Caco-2 (cell line): ENCODE data around the gene DYRK1A. TPM values are rescaled to one million over a fixed set of nuclear protein-coding genes. Genes with fewer than 3 reads are reported as not detected.

ENCODE experiments used
- BruUV-seq: library from RNA; stranded (reverse); fragments of 400-500 nt; replicated peaks from 2 replicates; lab custom pipeline; 2021; lab: Mats Ljungman, UMichigan
- CTCF ChIA-PET: fragments of 300-600 bp; sonication (Branson Sonifier 250); formaldehyde crosslinking; loops from one replicate; lab custom pipeline; 2022; ENCODE audit warnings: antibody characterized with exemption; lab: Charles Lee
- POLR2A ChIA-PET: fragments of 300-600 bp; sonication (Branson Sonifier 250); formaldehyde crosslinking; loops from one replicate; lab custom pipeline; 2022; ENCODE audit warnings: antibody characterized with exemption; lab: Charles Lee
- DNase-seq, 2 experiments: peaks; one replicate each; pipeline versions ENCODE4 v3.0.0 to v3.0.0-alpha.2; 2020 to 2022
- H3K27me3 ChIP-seq: replicated peaks from 2 replicates; pipeline ENCODE4 v1.6.0; 2011; ENCODE audit warnings: low read length; ENCODE audit not compliant: control insufficient read depth, insufficient read depth
- H3K36me3 ChIP-seq: 2 replicates; pipeline ENCODE4 v1.5.1; 2011; ENCODE audit warnings: low read length; ENCODE audit not compliant: control insufficient read depth, insufficient read depth
- H3K4me1 ChIP-seq: fragments of 250-450 bp; sonication (Bioruptor Pico); 2 replicates; pipeline ENCODE4 v1.5.1; 2020; ENCODE audit warnings: mild to moderate bottlenecking
- H3K4me3 ChIP-seq: 2 replicates; pipeline ENCODE4 v1.5.1; 2011; ENCODE audit warnings: low read depth, mild to moderate bottlenecking, control low read depth, low read length
- H3K9me3 ChIP-seq: fragments of 250-450 bp; sonication (Bioruptor Pico); 2 replicates; pipeline ENCODE4 v1.5.1; 2020; ENCODE audit warnings: mild to moderate bottlenecking, moderate library complexity
- H3K27ac Mint-ChIP-seq: one replicate; pipeline ENCODE4 v1.8.0; 2022; ENCODE audit warnings: mixed read lengths; ENCODE audit not compliant: unreplicated experiment
- H3K27me3 Mint-ChIP-seq: one replicate; pipeline ENCODE4 v1.8.0; 2022; ENCODE audit warnings: mixed read lengths; ENCODE audit not compliant: insufficient read depth, unreplicated experiment
- H3K36me3 Mint-ChIP-seq: one replicate; pipeline ENCODE4 v1.8.0; 2022; ENCODE audit warnings: mild to moderate bottlenecking, mixed read lengths; ENCODE audit not compliant: insufficient read depth, unreplicated experiment
- H3K4me1 Mint-ChIP-seq: one replicate; pipeline ENCODE4 v1.8.0; 2022; ENCODE audit warnings: low read depth, mixed read lengths; ENCODE audit not compliant: unreplicated experiment
- H3K4me3 Mint-ChIP-seq: one replicate; pipeline ENCODE4 v1.8.0; 2022; ENCODE audit warnings: mild to moderate bottlenecking, moderate library complexity, mixed read lengths; ENCODE audit not compliant: unreplicated experiment
- H3K9me3 Mint-ChIP-seq: one replicate; pipeline ENCODE4 v1.8.0; 2022; ENCODE audit warnings: mixed read lengths; ENCODE audit not compliant: unreplicated experiment
- intact Hi-C: fragments of 100-400 bp; cut with micrococcal nuclease; formaldehyde crosslinking; loops from one replicate; pipeline ENCODE4 v1.10.0; 2022; ENCODE audit not compliant: unreplicated experiment
- total RNA-seq: library from RNA; stranded (reverse); gene quantifications from 2 replicates; pipeline ENCODE4 v1.2.3, GENCODE V29; 2022
- TF ChIP-seq, protein P1 (sequence below), 2 experiments: fragments of 200-600 bp in 1 of 2; IDR thresholded peaks; 1 replicate in 1 of 2; 2 replicates in 1 of 2; pipeline versions ENCODE4 v1.5.1 to v1.8.0; 2011 to 2022; ENCODE audit warnings: antibody characterized with exemption in 1 of 2, control low read depth in 1 of 2, inconsistent platforms in 1 of 2, low read depth in 1 of 2, low read length in 1 of 2, mild to moderate bottlenecking in 1 of 2, moderate library complexity in 1 of 2; ENCODE audit not compliant: insufficient read depth in 1 of 2, severe bottlenecking in 1 of 2, unreplicated experiment in 1 of 2

Gene DYRK1A
- total RNA-seq, 1 experiment from 2014 or later, result 50.9 TPM

DNA sequence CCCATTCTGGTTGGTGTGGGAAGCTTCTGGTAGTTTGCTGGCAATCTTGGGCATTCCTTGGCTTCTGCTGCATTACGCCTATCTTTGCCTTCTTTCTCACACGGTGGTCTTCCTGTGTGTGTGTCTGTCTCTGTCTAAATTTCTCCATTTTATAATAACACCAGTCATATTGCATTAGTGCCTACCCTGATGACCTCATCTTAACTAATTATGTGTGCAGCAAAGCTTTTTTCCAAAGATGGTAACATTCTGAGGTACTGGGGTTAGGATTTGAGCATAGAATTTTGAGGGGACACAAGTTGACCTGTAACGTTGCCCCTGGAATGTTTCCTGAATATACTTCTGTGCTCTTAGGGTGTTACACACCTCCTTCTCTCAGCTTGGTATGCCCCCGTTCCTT, 77.1 kb downstream of the DYRK1A start:
- TF ChIP-seq, protein P1, sequence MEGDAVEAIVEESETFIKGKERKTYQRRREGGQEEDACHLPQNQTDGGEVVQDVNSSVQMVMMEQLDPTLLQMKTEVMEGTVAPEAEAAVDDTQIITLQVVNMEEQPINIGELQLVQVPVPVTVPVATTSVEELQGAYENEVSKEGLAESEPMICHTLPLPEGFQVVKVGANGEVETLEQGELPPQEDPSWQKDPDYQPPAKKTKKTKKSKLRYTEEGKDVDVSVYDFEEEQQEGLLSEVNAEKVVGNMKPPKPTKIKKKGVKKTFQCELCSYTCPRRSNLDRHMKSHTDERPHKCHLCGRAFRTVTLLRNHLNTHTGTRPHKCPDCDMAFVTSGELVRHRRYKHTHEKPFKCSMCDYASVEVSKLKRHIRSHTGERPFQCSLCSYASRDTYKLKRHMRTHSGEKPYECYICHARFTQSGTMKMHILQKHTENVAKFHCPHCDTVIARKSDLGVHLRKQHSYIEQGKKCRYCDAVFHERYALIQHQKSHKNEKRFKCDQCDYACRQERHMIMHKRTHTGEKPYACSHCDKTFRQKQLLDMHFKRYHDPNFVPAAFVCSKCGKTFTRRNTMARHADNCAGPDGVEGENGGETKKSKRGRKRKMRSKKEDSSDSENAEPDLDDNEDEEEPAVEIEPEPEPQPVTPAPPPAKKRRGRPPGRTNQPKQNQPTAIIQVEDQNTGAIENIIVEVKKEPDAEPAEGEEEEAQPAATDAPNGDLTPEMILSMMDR (IDR thresholded peaks at IDR 0.05; ENCODE audit: insufficient read depth in 1 of 2, low read depth in 1 of 2, low read length in 1 of 2, severe bottlenecking in 1 of 2, unreplicated experiment in 1 of 2), result no peak
- Mint-ChIP-seq H3K36me3 (peaks cover 14% of the 10 kb centered on the region), H3K4me1 (peaks cover 31% of the 10 kb centered on the region), H3K27ac (peak overlapping the region; percentile 39), H3K4me3 (no peak overlapping the region), H3K27me3 (no peaks in the 10 kb centered on the region), H3K9me3 (peaks cover 3% of the 10 kb centered on the region)
- no peaks in the 10 kb centered on the region for H3K27me3 ChIP-seq
- BruUV-seq, result no TSS peak
- no peaks in the 10 kb centered on the region; the same call in 1 of the 2 replicates for H3K9me3 ChIP-seq
- CTCF ChIA-PET, result no interaction called here
- POLR2A ChIA-PET, result no interaction called here
- no peaks in the 10 kb centered on the region; the same call in 1 of the 2 replicates for H3K36me3 ChIP-seq
- H3K4me3 ChIP-seq, result no peak overlapping the region
- no peak for DNase-seq
- intact Hi-C loops, result no loop called here
- H3K4me1 ChIP-seq, result peaks cover 4% of the 10 kb centered on the region; the same call in 1 of the 2 replicates

DNA sequence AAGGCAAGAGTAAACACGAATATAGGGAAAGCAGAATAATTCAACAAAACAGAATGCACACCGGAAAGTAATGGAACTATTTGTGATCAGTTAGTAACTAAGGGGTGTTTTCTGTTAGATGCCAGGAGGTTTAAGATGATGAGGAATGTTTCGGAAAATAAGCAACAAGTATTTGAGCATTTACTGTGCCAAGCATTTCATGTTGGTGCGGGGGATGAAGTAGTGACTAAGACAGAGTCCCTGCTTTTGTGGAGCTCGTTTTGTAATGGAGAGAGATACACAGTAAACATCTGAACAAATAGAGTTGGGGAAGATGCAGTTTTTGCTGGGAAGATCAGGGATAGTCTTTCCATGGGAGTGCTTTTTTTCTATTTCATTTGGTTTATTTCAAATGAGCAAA, 78.7 kb downstream of the DYRK1A start:
- H3K27me3 Mint-ChIP-seq, result no peaks in the 10 kb centered on the region
- H3K4me3 ChIP-seq, result no peak overlapping the region
- no peak for DNase-seq
- peaks cover 18% of the 10 kb centered on the region for H3K4me1 ChIP-seq
- peaks cover 32% of the 10 kb centered on the region for H3K4me1 Mint-ChIP-seq
- H3K27ac Mint-ChIP-seq, result no peak overlapping the region
- H3K4me3 Mint-ChIP-seq, result no peak overlapping the region
- H3K27me3 ChIP-seq, result no peaks in the 10 kb centered on the region
- H3K9me3 Mint-ChIP-seq, result no peaks in the 10 kb centered on the region
- intact Hi-C loops, result no loop called here
- H3K36me3 ChIP-seq, result no peaks in the 10 kb centered on the region; the same call in 1 of the 2 replicates
- no TSS peak for BruUV-seq
- POLR2A ChIA-PET, result no interaction called here
- peaks cover 16% of the 10 kb centered on the region for H3K36me3 Mint-ChIP-seq
- H3K9me3 ChIP-seq, result no peaks in the 10 kb centered on the region
- TF ChIP-seq, protein P1 (IDR thresholded peaks at IDR 0.05; ENCODE audit: insufficient read depth in 1 of 2, low read depth in 1 of 2, low read length in 1 of 2, severe bottlenecking in 1 of 2, unreplicated experiment in 1 of 2), result no peak
- CTCF ChIA-PET, result no interaction called here

DNA sequence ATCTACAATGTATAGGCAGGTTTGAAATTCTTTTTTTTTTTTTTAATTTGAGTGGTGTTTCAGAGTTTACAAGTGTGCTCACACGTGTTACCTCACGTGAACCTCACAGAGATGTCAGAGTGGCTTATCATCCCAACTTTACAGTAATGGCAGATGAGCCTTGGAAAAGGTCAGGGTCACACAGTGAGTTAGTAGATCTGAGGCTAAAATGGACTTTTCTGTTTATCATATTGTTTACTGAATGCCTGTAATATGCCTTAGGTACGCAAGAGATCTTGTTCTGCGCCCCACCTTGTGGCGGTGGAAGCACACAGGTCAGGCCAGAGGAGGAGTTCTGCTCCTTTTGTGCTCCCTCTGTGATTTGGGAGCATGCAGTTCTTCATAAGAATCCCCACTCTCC, 80.0 kb downstream of the DYRK1A start:
- TF ChIP-seq, protein P1 (IDR thresholded peaks at IDR 0.05; ENCODE audit: insufficient read depth in 1 of 2, low read depth in 1 of 2, low read length in 1 of 2, severe bottlenecking in 1 of 2, unreplicated experiment in 1 of 2), result peak in 1 of 2 experiments; percentile 33
- DNase-seq, result no peak
- Mint-ChIP-seq H3K4me3 (no peak overlapping the region), H3K27ac (no peak overlapping the region), H3K9me3 (no peaks in the 10 kb centered on the region), H3K4me1 (peaks cover 33% of the 10 kb centered on the region), H3K36me3 (peaks cover 17% of the 10 kb centered on the region), H3K27me3 (no peaks in the 10 kb centered on the region)
- no peaks in the 10 kb centered on the region; the same call in none of the 2 replicates for H3K36me3 ChIP-seq
- no TSS peak for BruUV-seq
- H3K27me3 ChIP-seq, result no peaks in the 10 kb centered on the region
- H3K4me3 ChIP-seq, result no peak overlapping the region
- intact Hi-C loops, result no loop called here
- CTCF ChIA-PET, result no interaction called here
- peaks cover 21% of the 10 kb centered on the region for H3K4me1 ChIP-seq
- H3K9me3 ChIP-seq, result no peaks in the 10 kb centered on the region
- POLR2A ChIA-PET, result no interaction called here
